ENCODE data around the gene ABHD11.

DNA sequence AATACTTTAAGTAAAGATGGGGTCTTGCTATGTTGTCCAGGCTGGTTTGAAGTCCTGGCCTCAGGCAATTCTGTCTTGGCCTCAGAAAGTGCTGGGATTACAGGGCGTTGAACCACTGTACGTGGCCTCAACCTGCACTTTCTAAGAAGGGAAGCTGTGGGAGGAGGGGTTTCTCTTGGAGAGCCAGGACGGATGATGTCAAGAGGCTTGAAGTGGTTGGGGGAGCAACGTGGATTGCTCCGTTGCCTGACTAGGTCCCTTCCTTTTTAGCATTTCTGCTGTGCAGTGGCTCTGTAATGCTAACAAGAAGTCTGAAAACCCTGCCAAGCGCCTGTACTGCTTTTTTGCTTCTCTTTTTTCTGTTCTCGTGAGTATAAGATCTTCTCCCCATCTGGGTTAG lies 48.0 kb downstream of the ABHD11 start:
- TF ChIP-seq POLR2A (IDR thresholded peaks at IDR 0.05; ENCODE audit: low read depth), result no peak
- TF ChIP-seq, protein P1, sequence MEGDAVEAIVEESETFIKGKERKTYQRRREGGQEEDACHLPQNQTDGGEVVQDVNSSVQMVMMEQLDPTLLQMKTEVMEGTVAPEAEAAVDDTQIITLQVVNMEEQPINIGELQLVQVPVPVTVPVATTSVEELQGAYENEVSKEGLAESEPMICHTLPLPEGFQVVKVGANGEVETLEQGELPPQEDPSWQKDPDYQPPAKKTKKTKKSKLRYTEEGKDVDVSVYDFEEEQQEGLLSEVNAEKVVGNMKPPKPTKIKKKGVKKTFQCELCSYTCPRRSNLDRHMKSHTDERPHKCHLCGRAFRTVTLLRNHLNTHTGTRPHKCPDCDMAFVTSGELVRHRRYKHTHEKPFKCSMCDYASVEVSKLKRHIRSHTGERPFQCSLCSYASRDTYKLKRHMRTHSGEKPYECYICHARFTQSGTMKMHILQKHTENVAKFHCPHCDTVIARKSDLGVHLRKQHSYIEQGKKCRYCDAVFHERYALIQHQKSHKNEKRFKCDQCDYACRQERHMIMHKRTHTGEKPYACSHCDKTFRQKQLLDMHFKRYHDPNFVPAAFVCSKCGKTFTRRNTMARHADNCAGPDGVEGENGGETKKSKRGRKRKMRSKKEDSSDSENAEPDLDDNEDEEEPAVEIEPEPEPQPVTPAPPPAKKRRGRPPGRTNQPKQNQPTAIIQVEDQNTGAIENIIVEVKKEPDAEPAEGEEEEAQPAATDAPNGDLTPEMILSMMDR (IDR thresholded peaks at IDR 0.05), result no peak
- TF ChIP-seq EP300 (IDR thresholded peaks at IDR 0.05), result no peak
